ENCODE data around the gene MST1. TPM values are rescaled to one million over a fixed set of nuclear protein-coding genes. Genes with fewer than 3 reads are reported as not detected.

The MST1 gene
- total and polyA plus RNA-seq, 2 of the 4 experiments (the other 2 are of a cell fraction): 1.3 to 13.0 TPM

GRCh38 chr3:49706456-49707112, 17.3 kb upstream of the MST1 start:
- TF ChIP-seq USF2 (IDR thresholded peaks at IDR 0.05; ENCODE audit: low read depth, low read length) (no peak), MXI1 (IDR thresholded peaks at IDR 0.05; ENCODE audit: borderline replicate concordance, low read depth, low read length) (no peak), SMC3 (IDR thresholded peaks at IDR 0.05; ENCODE audit: low read depth, low read length) (no peak), ELK1 (IDR thresholded peaks at IDR 0.05; ENCODE audit: borderline replicate concordance, low read depth, low read length) (no peak), BHLHE40 (IDR thresholded peaks at IDR 0.05; ENCODE audit: low read depth, low read length) (no peak), NFE2L2 (IDR thresholded peaks at IDR 0.05; ENCODE audit: low read depth, low read length) (no peak), MAFK (IDR thresholded peaks at IDR 0.05; ENCODE audit: low read depth, low read length) (no peak), CTCF (conservative IDR thresholded peaks at IDR 0.05; ENCODE audit: low read depth, low read length) (no peak), FOS (IDR thresholded peaks at IDR 0.05; ENCODE audit: low read depth, low read length) (no peak), CHD1 (IDR thresholded peaks at IDR 0.05; ENCODE audit: low read depth, low read length) (no peak), POLR2A (IDR thresholded peaks at IDR 0.05; ENCODE audit: low read depth, low read length) (no peak), CEBPB (IDR thresholded peaks at IDR 0.05; ENCODE audit: low read depth, low read length) (no peak), MAZ (IDR thresholded peaks at IDR 0.05; ENCODE audit: borderline replicate concordance, low read depth, low read length) (no peak), RAD21 (IDR thresholded peaks at IDR 0.05; ENCODE audit: low read length) (no peak), RCOR1 (IDR thresholded peaks at IDR 0.05; ENCODE audit: insufficient replicate concordance, low read length) (no peak), RFX5 (IDR thresholded peaks at IDR 0.05; ENCODE audit: low read depth, low read length) (no peak)
- H3K56ac ChIP-seq (ENCODE audit: extremely low read depth, insufficient read depth, low read length): no peak overlapping the region
- no peak overlapping the region for H2BK5ac ChIP-seq (ENCODE audit: low read depth, low read length, poor library complexity, severe bottlenecking)
- no peak overlapping the region for H3K14ac ChIP-seq (replicated peaks; ENCODE audit: low read depth, low read length)
- intact Hi-C loops (cut with micrococcal nuclease) (loop anchor here (10.0 kb wide), 1 partner anchor 388 kb away; no protein-coding TSS in a partner anchor), in situ Hi-C loops (cut with MboI; ENCODE audit: low sequenced_read_pairs) (no loop called here), dilution Hi-C loops (cut with HindIII; ENCODE audit: low sequenced_read_pairs, unreplicated experiment) (no loop called here)
- WGBS, 2 experiments (ENCODE audit: extremely low coverage in 2 of 2, insufficient read length in 1 of 2): 94% methylated on average over 5 of the region's 9 CpGs; no CpG with 5 or more reads in 1 of the 2 experiments
- H4K20me1 ChIP-seq (ENCODE audit: insufficient read depth, low read length): peaks cover 7% of the 10 kb centered on the region; the same call in 1 of the 2 replicates
- no TSS peak for BruUV-seq (replicated peaks)
- H3K4ac ChIP-seq (ENCODE audit: low read depth, low read length): no peak overlapping the region
- no peak overlapping the region for H3K23ac ChIP-seq (ENCODE audit: low read depth, low read length)
- H3K36me3 ChIP-seq (ENCODE audit: control insufficient read depth, insufficient read depth, low read length): peaks cover 29% of the 10 kb centered on the region
- H2BK20ac ChIP-seq (ENCODE audit: low read depth, low read length): no peak overlapping the region
- H4K91ac ChIP-seq (ENCODE audit: insufficient read depth, low read depth, low read length): no peak overlapping the region
- no peak overlapping the region for H2BK120ac ChIP-seq (ENCODE audit: low read depth, low read length)
- no peak overlapping the region for H2AFZ ChIP-seq (replicated peaks; ENCODE audit: low read length, poor library complexity)
- H3K27ac ChIP-seq (ENCODE audit: insufficient read depth, low read length): no peak overlapping the region
- H3K4me2 ChIP-seq (ENCODE audit: low read depth, low read length): no peak overlapping the region
- H3K18ac ChIP-seq (ENCODE audit: low read depth, low read length): no peak overlapping the region
- H2AK5ac ChIP-seq (ENCODE audit: low read depth, low read length): no peak overlapping the region
- H3K27me3 ChIP-seq (ENCODE audit: control insufficient read depth, insufficient read depth, low read length): no peaks in the 10 kb centered on the region
- ChIA-PET CTCF (no interaction called here), POLR2A (ENCODE audit: unreplicated experiment) (no interaction called here)
- no peaks in the 10 kb centered on the region for H3K4me1 ChIP-seq (ENCODE audit: control insufficient read depth, insufficient read depth, low read length)
- no peak overlapping the region for H2BK15ac ChIP-seq (ENCODE audit: low read depth, low read length)
- H4K5ac ChIP-seq (ENCODE audit: low read depth, low read length): no peak overlapping the region
- peak overlapping the region; percentile 13 for H2AK9ac ChIP-seq (replicated peaks; ENCODE audit: low read depth, low read length, poor library complexity)
- no peaks in the 10 kb centered on the region for H3K9me3 ChIP-seq (ENCODE audit: control insufficient read depth, insufficient read depth, low read length)
- no peak overlapping the region for H3K4me3 ChIP-seq (ENCODE audit: insufficient read depth, low read depth, low read length)
- H4K8ac ChIP-seq (ENCODE audit: low read depth in 2 of 2, low read length in 2 of 2): no peak overlapping the region
- DNase-seq: no peak
- H3K9ac ChIP-seq (ENCODE audit: low read depth, low read length): no peak overlapping the region
- H3K79me1 ChIP-seq (ENCODE audit: low read depth in 1 of 2, low read length in 2 of 2): no peaks in the 10 kb centered on the region
- H3K9me1 ChIP-seq (ENCODE audit: insufficient read depth, low read length): no peaks in the 10 kb centered on the region
- no peak for ATAC-seq (ENCODE audit: low read depth)
